Adrenal gland (tissue), 5 donors: ENCODE data around the gene SLC30A10.
"Not testable (repeated sequence)": the region's sequence is repeated elsewhere in the genome, so short reads cannot be mapped to it uniquely, and the experiment has no call there.

ENCODE experiments used
- CTCF ChIP-seq, 6 experiments: fragments of 450-650 bp in 4 of 6; fragments of 200-600 bp in 2 of 6; sonication (generic) in 1 of 6; IDR thresholded peaks; 1 replicate in 5 of 6; 2 replicates in 1 of 6; pipeline versions ENCODE4 v1.5.1 to v1.8.0; 2016 to 2021; ENCODE audit warnings: antibody characterized with exemption in 6 of 6, mild to moderate bottlenecking in 2 of 6, moderate library complexity in 1 of 6
- POLR2A ChIP-seq, 2 donors: fragments of 450-650 bp; IDR thresholded peaks; one replicate each; pipeline ENCODE4 v1.6.1; 2017; ENCODE audit warnings: antibody characterized with exemption in 2 of 2, mild to moderate bottlenecking in 2 of 2, moderate library complexity in 1 of 2
- donor health status: DM: no; HTN: no; CAD: no.

GRCh38 chr1:219933763-219934162 lies 5.4 kb upstream of the SLC30A10 start:
- TF ChIP-seq CTCF, POLR2A (IDR thresholded peaks at IDR 0.05): not testable (repeated sequence)
